Mammary epithelial cell (primary cell): ENCODE measurements around the gene MERTK.

Experiments
- EZH2 ChIP-seq: IDR thresholded peaks from 2 replicates; pipeline ENCODE4 v1.6.1; 2012; ENCODE audit warnings: low read length, inconsistent platforms, borderline replicate concordance
- TF ChIP-seq, protein P1 (sequence below), 2 donors: IDR thresholded peaks in 1 of 2; conservative IDR thresholded peaks in 1 of 2; 2 replicates each; pipeline ENCODE4 v1.5.1; 2011 to 2012; ENCODE audit warnings: inconsistent platforms in 2 of 2, low read length in 2 of 2, mild to moderate bottlenecking in 2 of 2, control low read depth in 1 of 2, low read depth in 1 of 2; ENCODE audit not compliant: insufficient read depth in 1 of 2; ENCODE audit errors: extremely low read depth in 1 of 2

- TF ChIP-seq, protein P1, sequence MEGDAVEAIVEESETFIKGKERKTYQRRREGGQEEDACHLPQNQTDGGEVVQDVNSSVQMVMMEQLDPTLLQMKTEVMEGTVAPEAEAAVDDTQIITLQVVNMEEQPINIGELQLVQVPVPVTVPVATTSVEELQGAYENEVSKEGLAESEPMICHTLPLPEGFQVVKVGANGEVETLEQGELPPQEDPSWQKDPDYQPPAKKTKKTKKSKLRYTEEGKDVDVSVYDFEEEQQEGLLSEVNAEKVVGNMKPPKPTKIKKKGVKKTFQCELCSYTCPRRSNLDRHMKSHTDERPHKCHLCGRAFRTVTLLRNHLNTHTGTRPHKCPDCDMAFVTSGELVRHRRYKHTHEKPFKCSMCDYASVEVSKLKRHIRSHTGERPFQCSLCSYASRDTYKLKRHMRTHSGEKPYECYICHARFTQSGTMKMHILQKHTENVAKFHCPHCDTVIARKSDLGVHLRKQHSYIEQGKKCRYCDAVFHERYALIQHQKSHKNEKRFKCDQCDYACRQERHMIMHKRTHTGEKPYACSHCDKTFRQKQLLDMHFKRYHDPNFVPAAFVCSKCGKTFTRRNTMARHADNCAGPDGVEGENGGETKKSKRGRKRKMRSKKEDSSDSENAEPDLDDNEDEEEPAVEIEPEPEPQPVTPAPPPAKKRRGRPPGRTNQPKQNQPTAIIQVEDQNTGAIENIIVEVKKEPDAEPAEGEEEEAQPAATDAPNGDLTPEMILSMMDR (conservative IDR thresholded peaks at IDR 0.05 in 1 of 2, IDR thresholded peaks at IDR 0.05 in 1 of 2; ENCODE audit: extremely low read depth in 1 of 2, insufficient read depth in 1 of 2, low read depth in 1 of 2, low read length in 2 of 2): no peak
- no peak for TF ChIP-seq EZH2
Observed at GRCh38 chr2:111999809-112000208, 101.4 kb downstream of the MERTK start.
